Esophagus squamous epithelium (tissue), 4 donors: ENCODE measurements around the gene BRIP1.

ENCODE experiments used
- POLR2A ChIP-seq, 4 donors: fragments of 450-650 bp; IDR thresholded peaks; one replicate each; pipeline ENCODE4 v1.6.1; 2017; ENCODE audit warnings: antibody characterized with exemption in 4 of 4, mild to moderate bottlenecking in 4 of 4, moderate library complexity in 3 of 4
- TF ChIP-seq, protein P1 (sequence below), 6 experiments: fragments of 450-650 bp in 4 of 6; fragments of 200-600 bp in 2 of 6; sonication (generic) in 2 of 6; IDR thresholded peaks; one replicate each; pipeline ENCODE4 v1.5.1; 2016 to 2019; ENCODE audit warnings: antibody characterized with exemption in 6 of 6, mild to moderate bottlenecking in 4 of 6, moderate library complexity in 4 of 6

DNA sequence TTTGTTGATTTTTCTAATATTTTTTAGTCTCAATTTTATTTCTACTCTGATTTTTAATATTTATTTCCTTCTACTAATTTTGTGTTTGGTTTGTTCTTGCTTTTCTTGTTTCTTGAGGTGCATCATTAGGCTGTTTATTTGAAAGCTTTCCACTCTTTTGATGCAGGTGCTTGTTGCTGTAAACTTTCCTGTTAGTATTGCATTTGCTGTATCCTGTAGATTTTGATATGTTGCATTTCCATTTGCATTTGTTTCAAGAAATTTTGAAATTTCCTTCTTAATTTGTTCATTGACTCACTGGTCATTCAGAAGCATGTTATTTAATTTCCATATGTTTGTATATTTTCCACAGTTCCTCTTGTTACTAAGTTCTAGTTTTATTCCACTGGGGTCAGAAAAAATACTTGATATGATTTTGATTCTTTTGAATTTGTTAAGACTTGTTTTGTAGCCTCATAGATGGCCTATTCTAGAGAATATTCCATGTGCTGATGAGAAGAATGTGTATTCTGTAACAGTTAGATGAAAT, 229.3 kb downstream of the BRIP1 start:
- TF ChIP-seq, protein P1, sequence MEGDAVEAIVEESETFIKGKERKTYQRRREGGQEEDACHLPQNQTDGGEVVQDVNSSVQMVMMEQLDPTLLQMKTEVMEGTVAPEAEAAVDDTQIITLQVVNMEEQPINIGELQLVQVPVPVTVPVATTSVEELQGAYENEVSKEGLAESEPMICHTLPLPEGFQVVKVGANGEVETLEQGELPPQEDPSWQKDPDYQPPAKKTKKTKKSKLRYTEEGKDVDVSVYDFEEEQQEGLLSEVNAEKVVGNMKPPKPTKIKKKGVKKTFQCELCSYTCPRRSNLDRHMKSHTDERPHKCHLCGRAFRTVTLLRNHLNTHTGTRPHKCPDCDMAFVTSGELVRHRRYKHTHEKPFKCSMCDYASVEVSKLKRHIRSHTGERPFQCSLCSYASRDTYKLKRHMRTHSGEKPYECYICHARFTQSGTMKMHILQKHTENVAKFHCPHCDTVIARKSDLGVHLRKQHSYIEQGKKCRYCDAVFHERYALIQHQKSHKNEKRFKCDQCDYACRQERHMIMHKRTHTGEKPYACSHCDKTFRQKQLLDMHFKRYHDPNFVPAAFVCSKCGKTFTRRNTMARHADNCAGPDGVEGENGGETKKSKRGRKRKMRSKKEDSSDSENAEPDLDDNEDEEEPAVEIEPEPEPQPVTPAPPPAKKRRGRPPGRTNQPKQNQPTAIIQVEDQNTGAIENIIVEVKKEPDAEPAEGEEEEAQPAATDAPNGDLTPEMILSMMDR (IDR thresholded peaks at IDR 0.05), result no peak
- no peak for TF ChIP-seq POLR2A (IDR thresholded peaks at IDR 0.05)
